ENCODE data around the gene CIDEA.

The CIDEA gene

GRCh38 chr18:12302391-12303147 is 48.4 kb downstream of the CIDEA start:
- DNase-seq, result no peak

DNA sequence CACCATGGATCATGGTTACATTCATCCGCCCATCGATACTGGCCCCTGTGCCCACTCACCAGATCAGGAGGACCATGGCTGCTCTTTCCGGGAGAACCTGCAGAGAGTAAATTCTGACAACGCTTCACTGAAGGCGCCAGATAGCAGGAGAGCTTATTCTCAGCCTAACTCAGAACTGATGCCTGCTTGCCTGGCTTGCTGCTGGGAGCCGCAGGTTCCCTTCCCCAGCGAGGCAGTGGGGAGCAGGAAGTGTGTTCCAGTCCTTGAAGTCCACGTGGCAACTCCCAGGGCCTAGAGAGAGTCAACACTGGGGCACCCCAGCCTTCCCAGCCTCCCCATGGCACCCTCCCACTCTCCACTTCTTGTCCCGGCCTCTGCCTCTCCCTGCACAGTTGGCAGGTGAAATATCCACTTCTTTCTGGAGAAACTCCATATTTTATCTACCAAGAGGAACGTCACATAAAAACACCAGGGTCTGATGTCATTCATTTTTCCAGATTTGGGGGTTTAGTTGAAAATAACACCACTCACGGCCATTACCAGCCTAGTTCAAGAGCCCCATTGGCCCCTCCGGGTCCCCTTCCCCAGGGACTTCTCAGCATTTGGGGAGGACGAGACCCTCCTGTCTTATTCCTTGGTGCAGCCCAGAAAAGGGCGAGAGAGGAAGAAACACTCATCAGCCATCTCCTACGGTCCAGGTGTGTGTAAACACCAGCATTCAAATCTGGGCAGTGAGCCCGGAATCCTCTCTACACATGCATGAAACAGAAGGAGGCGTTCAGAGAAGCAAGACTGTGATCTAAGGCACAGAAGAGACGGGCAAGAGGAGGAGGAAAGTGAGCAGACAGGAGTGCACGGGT is 50.4 kb downstream of the CIDEA start:
- DNase-seq, result peak; percentile 80

GRCh38 chr18:12305211-12305610 is 51.0 kb downstream of the CIDEA start:
- no peak for DNase-seq

DNA sequence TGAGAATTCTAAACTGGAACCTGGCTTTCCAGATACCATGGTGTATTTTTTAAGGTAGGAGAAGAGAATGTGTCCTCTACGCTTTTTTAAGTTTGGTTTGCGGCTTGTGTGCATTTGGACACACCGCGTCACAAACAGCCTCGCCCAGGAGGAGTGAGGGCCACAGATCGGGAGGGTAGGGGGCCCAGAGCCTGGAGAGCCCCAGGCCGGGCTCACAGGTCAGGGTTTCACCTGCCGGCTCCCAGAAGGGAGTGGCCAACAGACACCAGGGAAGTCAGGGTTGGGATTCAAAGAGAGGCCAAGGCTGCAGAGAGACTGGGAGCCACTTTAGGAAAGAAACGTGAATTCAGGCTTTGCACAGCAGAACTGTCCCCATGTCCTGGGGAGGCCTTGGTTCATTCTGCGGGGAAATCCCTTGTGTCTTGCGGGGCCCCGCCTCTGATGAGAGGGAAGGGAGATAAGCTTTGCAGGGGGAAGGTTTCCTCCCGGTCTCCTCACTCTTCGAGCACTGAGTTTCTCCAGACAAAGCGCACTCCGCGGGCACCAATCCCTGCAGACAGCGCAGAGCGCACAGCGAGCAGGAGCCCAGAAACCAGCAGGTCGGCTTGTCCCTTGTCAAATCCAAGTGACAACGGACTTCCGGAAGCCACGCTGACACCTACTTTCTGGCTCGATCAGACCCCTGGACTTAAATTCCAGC is 51.9 kb downstream of the CIDEA start:
- no peak for DNase-seq

DNA sequence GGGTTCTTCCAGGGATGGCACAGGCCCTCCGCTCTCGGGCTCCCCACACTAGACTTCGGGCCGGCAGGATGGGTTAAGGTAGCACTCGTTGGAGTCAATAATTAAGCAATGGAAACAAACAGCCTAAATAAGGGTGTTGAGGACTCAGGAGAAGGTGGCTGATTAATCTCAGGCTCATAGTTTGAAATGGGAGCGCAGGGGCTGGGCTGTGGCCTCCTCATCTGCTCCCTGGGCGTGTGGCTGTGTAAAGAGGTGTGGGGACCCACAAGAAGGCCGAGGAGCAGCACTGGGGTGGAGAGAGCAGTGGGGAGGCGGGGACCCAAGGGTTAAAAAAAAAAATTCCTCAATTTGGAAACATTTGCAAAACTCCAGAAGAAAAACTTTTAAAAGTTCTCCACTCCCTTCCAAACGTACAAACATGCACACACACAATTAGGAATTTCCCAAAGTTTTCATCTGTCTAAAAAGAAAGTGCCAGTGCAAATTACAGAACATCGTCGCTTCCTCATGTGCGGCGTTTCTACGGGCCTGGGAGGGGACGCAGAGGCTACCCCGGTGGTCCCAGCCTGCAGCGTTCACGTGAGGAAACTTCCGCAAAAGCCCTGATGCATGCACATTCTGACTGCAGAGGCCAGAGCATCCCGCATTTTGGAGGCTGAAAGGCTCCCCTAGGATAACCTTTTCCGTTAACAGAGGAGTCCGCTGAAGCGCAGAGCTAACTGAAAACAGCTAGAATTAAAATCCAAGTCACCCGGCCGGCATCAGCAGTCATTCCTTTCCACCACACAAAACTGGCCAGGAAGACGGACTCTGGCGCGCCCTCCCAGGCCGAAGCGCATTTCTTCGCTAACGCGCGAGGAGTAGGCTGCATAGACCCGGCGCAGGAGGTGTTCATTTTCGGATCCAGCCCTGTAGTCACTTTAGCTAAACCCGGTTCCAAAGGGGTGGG is 52.9 kb downstream of the CIDEA start:
- no peak for DNase-seq

- no peak for DNase-seq
Observed at GRCh38 chr18:12307701-12308385, 53.7 kb downstream of the CIDEA start, which contains the start of gene TUBB6. Gene TUBB6 (plus strand): TSS chr18:12308241. CDS start chr18:12308293, 52 bp downstream.

GRCh38 chr18:12308386-12309100 is 54.4 kb downstream of the CIDEA start:
- DNase-seq, result no peak

GRCh38 chr18:12309683-12310198 is 55.6 kb downstream of the CIDEA start:
- DNase-seq, result no peak

GRCh38 chr18:12310762-12311161 is 56.6 kb downstream of the CIDEA start:
- no peak for DNase-seq

GRCh38 chr18:12312976-12313375 is 58.8 kb downstream of the CIDEA start:
- DNase-seq, result no peak

GRCh38 chr18:12313530-12314245 is 59.5 kb downstream of the CIDEA start:
- no peak for DNase-seq

- DNase-seq, result no peak
Observed at GRCh38 chr18:12314591-12315305, 60.6 kb downstream of the CIDEA start.

GRCh38 chr18:12315490-12315889 is 61.3 kb downstream of the CIDEA start:
- DNase-seq, result no peak

- no peak for DNase-seq
Observed at GRCh38 chr18:12315911-12316310, 61.8 kb downstream of the CIDEA start.

- DNase-seq, result no peak
Observed at GRCh38 chr18:12317664-12318333, 63.6 kb downstream of the CIDEA start.

GRCh38 chr18:12318334-12318697 is 64.2 kb downstream of the CIDEA start:
- DNase-seq, result no peak

- DNase-seq, result no peak
Observed at GRCh38 chr18:12318857-12319256, 64.7 kb downstream of the CIDEA start.

GRCh38 chr18:12321333-12321732 is 67.2 kb downstream of the CIDEA start:
- DNase-seq, result no peak

All from NCI-H1105 treated with DMSO at 0.1 percent for 48 hours (cell line).